Left lung (tissue), 10 donors: ENCODE data around the gene XKR7. TPM values are rescaled to one million over a fixed set of nuclear protein-coding genes. Genes with fewer than 3 reads are reported as not detected.

Experiments used
- ATAC-seq: fragments of 200-7000 bp; cut with Tn5 transposase; one replicate; pipeline ENCODE4 v1.9.1; 2020; ENCODE audit warnings: moderate library complexity
- DNase-seq, 4 donors: peaks; one replicate each; pipeline ENCODE4 v3.0.0-alpha.2; 2013 to 2020
- H3K27ac ChIP-seq, 2 donors: fragments of 200-600 bp; sonication (generic) in 1 of 2; one replicate each; pipeline versions ENCODE4 v1.5.0 to v1.8.0; 2020 to 2021
- H3K27me3 ChIP-seq, 2 donors: fragments of 200-600 bp; sonication (generic) in 1 of 2; one replicate each; pipeline versions ENCODE4 v1.5.0 to v1.8.0; 2020 to 2021
- H3K36me3 ChIP-seq, 2 donors: fragments of 200-600 bp; sonication (generic) in 1 of 2; one replicate each; pipeline versions ENCODE4 v1.5.0 to v1.8.0; 2020 to 2021
- H3K4me1 ChIP-seq, 2 donors: fragments of 200-600 bp; one replicate each; pipeline ENCODE4 v1.8.0; 2021
- H3K4me3 ChIP-seq, 2 donors: fragments of 200-600 bp; sonication (generic) in 1 of 2; one replicate each; pipeline versions ENCODE4 v1.5.0 to v1.8.0; 2020 to 2021; ENCODE audit warnings: mild to moderate bottlenecking in 1 of 2
- H3K9me3 ChIP-seq, 2 donors: fragments of 200-600 bp; sonication (generic) in 1 of 2; one replicate each; pipeline versions ENCODE4 v1.5.0 to v1.8.0; 2020 to 2021
- intact Hi-C, 2 donors: fragments of 100-400 bp; cut with DNase I; formaldehyde crosslinking; loops; one replicate each; pipeline versions ENCODE4 v1.11.2 to v1.14.2; 2022
- polyA plus RNA-seq, 6 donors: library from polyadenylated mRNA; unstranded; fragments of 120-200 nt; gene quantifications; one replicate each; pipeline ENCODE4 v1.2.1, GENCODE V29; 2013; ENCODE audit not compliant: insufficient read length in 6 of 6
- total RNA-seq, 2 donors: library from RNA; stranded (reverse); fragmentation: NEBNext Ultra II Directional; extraction: Animal tissue kit (Norgen Biotek cat#: 25700); gene quantifications; one replicate each; pipeline ENCODE4 v1.2.1, GENCODE V29; 2021
- TF ChIP-seq, protein P1 (sequence below), 2 donors: fragments of 200-600 bp; sonication (generic) in 1 of 2; IDR thresholded peaks; one replicate each; pipeline versions ENCODE4 v1.5.0 to v1.8.0; 2021; ENCODE audit warnings: antibody characterized with exemption in 2 of 2
- donor health status: DM: no; HTN: yes; CAD: no.
- donor health status: DM: no; HTN: no; CAD: no.

Gene XKR7
- total and polyA plus RNA-seq, 8 donors = 0.05 to 0.19 (median 0.07) TPM; not detected in 1

DNA sequence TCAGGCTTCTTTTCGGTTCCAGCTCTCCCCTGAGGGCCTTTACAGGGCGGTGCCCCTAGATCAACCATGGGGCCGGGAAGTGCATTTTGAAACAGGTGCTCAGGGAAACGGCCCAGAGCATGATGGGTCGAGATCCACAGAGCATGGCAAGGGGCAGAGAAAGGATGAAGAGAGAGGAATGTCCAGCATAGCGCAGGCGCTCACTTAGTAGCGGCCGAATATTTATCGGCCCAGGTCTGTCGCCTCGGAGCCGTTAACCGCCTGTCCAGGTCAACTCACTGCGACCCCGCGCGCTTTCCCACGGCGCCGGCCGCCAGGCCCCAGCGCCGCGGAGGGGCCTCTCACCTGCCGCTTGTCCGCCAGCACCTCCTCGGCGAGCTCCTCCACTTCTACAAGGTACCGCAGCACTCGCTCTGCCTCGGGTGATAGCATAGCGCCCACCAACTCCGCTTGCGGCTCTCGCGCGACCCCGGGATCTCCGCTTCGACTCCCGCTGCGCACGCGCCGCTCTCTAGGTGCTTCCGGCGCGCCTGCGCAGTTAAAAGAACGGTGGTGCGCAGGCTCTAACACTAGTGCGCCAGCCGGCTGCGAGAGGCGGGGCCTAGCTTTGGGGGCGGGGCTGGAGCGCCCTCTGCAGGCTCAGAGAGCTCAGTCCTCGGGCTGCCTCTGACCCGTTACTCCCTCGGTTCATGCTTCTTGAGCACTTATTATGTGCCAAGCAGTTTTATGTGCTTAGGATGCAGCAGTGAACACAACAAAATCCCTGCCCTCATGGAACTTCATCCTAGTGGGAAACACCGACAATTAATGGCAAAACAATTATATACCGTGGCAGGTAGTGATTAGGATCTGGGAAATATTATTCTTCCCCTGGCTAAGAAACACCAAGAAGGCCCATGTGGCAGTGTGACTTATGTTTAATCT lies 16.2 kb upstream of the XKR7 start, which contains the start of gene PDRG1:
Gene PDRG1 (minus strand): TSS at position 517 of the 924 bp plus-strand sequence. CDS start 85 bp downstream, at position 432.
- H3K4me3 ChIP-seq = peak within 1 kb of the TSS; percentile 94 to 100
- DNase-seq = peak; percentile 94 to 99 (median 96)
- H3K9me3 ChIP-seq = no peaks in the 10 kb centered on the region
- H3K27ac ChIP-seq = peak within 1 kb of the TSS; percentile 55 to 73
- TF ChIP-seq, protein P1, sequence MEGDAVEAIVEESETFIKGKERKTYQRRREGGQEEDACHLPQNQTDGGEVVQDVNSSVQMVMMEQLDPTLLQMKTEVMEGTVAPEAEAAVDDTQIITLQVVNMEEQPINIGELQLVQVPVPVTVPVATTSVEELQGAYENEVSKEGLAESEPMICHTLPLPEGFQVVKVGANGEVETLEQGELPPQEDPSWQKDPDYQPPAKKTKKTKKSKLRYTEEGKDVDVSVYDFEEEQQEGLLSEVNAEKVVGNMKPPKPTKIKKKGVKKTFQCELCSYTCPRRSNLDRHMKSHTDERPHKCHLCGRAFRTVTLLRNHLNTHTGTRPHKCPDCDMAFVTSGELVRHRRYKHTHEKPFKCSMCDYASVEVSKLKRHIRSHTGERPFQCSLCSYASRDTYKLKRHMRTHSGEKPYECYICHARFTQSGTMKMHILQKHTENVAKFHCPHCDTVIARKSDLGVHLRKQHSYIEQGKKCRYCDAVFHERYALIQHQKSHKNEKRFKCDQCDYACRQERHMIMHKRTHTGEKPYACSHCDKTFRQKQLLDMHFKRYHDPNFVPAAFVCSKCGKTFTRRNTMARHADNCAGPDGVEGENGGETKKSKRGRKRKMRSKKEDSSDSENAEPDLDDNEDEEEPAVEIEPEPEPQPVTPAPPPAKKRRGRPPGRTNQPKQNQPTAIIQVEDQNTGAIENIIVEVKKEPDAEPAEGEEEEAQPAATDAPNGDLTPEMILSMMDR (IDR thresholded peaks at IDR 0.05) = peak; percentile 90 to 92
- peaks cover 8 to 19% of the 10 kb centered on the region in 2 donors for H3K4me1 ChIP-seq
- peaks cover 0 to 21% of the 10 kb centered on the region in 2 donors for H3K27me3 ChIP-seq
- intact Hi-C loops = loop anchor here in 1 of 2 donors (5.0 kb wide), 1 partner anchor 99 kb away; no protein-coding TSS in a partner anchor
- peaks cover 0 to 29% of the 10 kb centered on the region in 2 donors for H3K36me3 ChIP-seq
- peak; percentile 100 for ATAC-seq

DNA sequence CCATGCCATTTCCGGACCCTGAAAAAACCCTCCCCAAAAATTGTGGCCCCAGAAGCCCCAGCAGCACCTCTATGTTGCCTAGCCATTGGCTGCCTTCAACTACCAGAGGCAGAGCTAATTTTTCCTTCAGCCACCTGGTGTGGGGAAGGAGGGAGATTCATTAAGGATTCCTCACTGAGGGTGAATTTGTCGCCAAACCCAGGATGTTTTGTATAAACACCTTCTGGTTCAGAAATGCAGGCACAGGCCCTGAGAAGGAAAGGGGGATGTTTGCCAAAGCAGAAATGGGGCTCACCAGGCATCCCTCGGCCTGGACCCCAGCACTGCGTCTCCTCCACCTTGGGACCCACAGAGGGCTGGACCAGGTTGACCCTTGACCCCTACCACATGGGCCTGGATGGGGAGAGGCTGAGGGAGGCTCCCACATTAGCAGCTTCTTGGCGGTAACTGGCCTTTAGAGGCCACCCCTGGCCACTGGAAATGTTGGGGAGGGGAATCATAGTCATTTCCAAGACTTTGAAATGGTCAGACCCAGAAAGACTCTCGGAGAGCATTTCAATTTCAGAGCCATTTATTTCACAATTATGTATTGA lies 14.3 kb upstream of the XKR7 start:
- ATAC-seq = no peak
- Histone ChIP-seq H3K4me3 (no peak overlapping the region), H3K36me3 (peaks cover 0 to 11% of the 10 kb centered on the region in 2 donors), H3K9me3 (no peaks in the 10 kb centered on the region), H3K27ac (no peak overlapping the region), H3K27me3 (peaks cover 0 to 29% of the 10 kb centered on the region in 2 donors), H3K4me1 (peaks cover 8 to 19% of the 10 kb centered on the region in 2 donors)
- intact Hi-C loops = loop anchor here in 1 of 2 donors (5.0 kb wide), 1 partner anchor 101 kb away; no protein-coding TSS in a partner anchor
- TF ChIP-seq, protein P1 (IDR thresholded peaks at IDR 0.05) = no peak
- DNase-seq = no peak

DNA sequence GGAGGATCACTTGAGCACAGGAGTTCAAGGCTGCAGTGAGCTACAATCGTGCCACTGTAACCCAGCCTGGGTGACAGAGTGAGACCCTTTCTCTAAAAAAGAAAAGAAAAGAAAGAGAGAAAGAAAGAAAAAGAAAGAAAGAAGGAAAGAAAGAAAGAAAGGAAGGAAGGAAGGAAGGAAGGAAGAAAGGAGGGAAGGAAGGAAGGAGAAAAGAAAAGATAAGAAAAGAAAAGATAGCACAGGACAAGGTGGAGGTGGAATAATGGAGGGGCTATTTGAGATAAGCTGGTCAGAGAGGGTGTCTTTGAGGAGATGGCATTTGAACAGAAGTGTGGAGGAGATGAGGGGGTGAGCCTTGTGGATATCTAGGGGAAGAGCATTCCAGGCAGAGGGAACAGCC lies 13.5 kb upstream of the XKR7 start:
- no peak for ATAC-seq
- no peak overlapping the region for H3K4me3 ChIP-seq

DNA sequence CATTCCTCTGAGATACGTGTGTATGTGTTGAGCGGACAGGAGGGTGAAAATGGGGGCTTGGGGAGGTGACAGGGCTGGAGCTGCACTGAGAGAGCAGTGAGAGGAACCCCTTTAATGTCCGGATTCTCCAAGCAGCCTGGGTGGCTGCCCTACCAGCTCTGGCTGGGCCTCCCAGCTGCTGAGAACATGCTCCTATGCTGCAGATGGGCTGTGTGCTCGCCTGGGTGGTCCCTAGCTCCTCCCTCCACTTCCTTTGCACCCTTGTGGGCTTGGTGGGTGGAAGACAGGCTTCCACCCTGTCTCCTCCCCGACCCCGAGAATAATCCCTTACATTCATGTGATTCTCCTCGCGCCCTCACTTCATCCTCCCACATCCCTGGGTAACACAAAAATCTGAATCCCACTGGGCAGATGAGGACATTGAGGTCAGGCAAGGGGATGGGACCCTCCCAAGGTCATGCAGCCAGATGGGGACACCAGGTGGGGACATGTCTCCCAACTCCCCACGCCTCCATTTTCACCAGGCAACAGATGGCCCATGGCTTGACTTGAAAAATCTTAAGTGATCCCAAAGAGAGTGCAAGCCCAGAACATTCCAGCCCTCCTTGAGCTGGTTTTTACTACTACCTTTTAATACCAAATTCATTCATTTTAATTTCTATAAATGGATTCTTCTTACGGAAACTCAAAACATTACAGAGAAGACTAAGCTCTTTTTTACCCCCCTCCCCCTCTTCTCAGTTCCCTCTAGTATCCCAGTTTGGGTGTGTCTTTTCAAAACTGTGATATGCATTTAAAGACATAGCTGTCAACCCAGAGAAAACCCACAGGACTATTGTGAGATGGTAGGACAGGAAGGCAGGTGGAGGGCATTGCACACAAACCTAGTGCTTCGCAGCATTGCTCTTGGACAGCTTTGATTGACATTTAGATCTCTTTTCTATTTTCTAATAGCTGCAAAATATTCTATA lies 11.1 kb upstream of the XKR7 start:
- no peak for DNase-seq
- Histone ChIP-seq H3K9me3 (no peaks in the 10 kb centered on the region), H3K27ac (no peak overlapping the region), H3K36me3 (no peaks in the 10 kb centered on the region), H3K27me3 (peaks cover 0 to 30% of the 10 kb centered on the region in 2 donors), H3K4me1 (peaks cover 0 to 4% of the 10 kb centered on the region in 2 donors), H3K4me3 (no peak overlapping the region)
- ATAC-seq = no peak
- intact Hi-C loops = no loop called here
- TF ChIP-seq, protein P1 (IDR thresholded peaks at IDR 0.05) = no peak

More for the DNA sequence above, 13.5 kb upstream of the XKR7 start:
- no peaks in the 10 kb centered on the region for H3K9me3 ChIP-seq
- no peak for DNase-seq
- H3K27me3 ChIP-seq = peaks cover 0 to 30% of the 10 kb centered on the region in 2 donors
- no peak overlapping the region for H3K27ac ChIP-seq
- intact Hi-C loops = loop anchor here in 1 of 2 donors (5.0 kb wide), 1 partner anchor 102 kb away; no protein-coding TSS in a partner anchor
- TF ChIP-seq, protein P1 (IDR thresholded peaks at IDR 0.05) = no peak
- peaks cover 8 to 19% of the 10 kb centered on the region in 2 donors for H3K4me1 ChIP-seq
- H3K36me3 ChIP-seq = peaks cover 0 to 2% of the 10 kb centered on the region in 2 donors
